Measurements from ENCODE around the gene NIPAL1.
A peak's percentile ranks its signal among the peaks of the same experiment; 100 is the strongest.
"Not testable (repeated sequence)": the region's sequence is repeated elsewhere in the genome, so short reads cannot be mapped to it uniquely, and the experiment has no call there.

GRCh38 chr4:48003568-48003967 lies 13.0 kb upstream of the NIPAL1 start:
- not testable (repeated sequence) for TF ChIP-seq POLR2A, POLR2AphosphoS5 (IDR thresholded peaks at IDR 0.05)
- peak in 5 of 6 experiments; percentile 11 to 62 (median 36) for TF ChIP-seq CTCF (IDR thresholded peaks at IDR 0.05)
